Measurements from ENCODE around the gene ETV6.

GRCh38 chr12:11808931-11809330 is 159.5 kb downstream of the ETV6 start:
- TF ChIP-seq POLR2A (IDR thresholded peaks at IDR 0.05; ENCODE audit: low read length) (no peak), GATA1 (IDR thresholded peaks at IDR 0.05; ENCODE audit: low read depth, low read length) (no peak)

All from erythroblast (primary cell).